GM19397 (cell line): Measurements from ENCODE around the gene SPAG16.

ENCODE experiments used
- ATAC-seq: cut with Tn5 transposase; IDR thresholded peaks from one replicate; pipeline ENCODE4 v1.9.1; 2021; ENCODE audit warnings: mild to moderate bottlenecking, moderate library complexity; ENCODE audit not compliant: unreplicated experiment

The SPAG16 gene

GRCh38 chr2:213789940-213790339 is 505.7 kb downstream of the SPAG16 start:
- no peak for ATAC-seq

- no peak for ATAC-seq
Observed at GRCh38 chr2:213792045-213792444, 507.8 kb downstream of the SPAG16 start.

GRCh38 chr2:213806125-213806726 is 522.0 kb downstream of the SPAG16 start:
- no peak for ATAC-seq

DNA sequence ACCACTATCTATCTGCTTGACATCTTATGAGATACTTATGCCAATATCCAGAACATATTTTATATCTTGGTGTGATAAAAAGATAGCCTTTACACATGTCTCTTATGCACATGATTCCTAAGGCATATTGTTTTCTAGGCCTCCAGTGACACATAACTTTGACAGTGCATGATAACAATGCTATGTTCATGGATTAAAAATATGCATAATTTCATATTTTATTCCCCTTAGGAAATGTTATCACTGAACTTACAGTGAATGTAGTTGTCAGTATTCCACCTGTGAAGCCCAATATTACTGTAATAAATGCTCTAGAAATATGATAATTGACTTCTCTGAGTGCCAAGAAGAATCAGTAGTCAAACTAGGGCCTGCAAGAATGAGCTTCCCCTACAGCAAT is 532.3 kb downstream of the SPAG16 start:
- no peak for ATAC-seq

- no peak for ATAC-seq
Observed at GRCh38 chr2:213818436-213818835, 534.2 kb downstream of the SPAG16 start.

- no peak for ATAC-seq
Observed at GRCh38 chr2:213834331-213834730, 550.1 kb downstream of the SPAG16 start.

DNA sequence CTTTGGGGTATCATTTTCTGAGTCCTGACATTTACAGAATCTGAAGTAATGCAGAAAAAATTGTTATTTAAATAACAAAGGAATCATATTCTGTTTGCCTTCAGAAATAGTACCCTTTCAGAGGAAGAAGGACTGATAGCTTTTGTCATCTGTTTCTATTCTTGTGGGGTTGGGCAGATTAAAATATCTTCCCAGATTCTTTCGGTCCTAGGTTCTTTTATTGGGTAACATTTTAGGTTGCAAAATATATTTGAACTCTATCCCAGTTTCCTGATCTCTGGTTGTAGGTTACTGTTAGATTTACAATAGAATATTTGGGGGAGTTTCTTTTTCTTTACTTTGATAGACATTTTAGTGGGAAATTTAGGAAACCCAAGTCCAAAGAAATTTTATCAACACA is 550.5 kb downstream of the SPAG16 start:
- no peak for ATAC-seq

DNA sequence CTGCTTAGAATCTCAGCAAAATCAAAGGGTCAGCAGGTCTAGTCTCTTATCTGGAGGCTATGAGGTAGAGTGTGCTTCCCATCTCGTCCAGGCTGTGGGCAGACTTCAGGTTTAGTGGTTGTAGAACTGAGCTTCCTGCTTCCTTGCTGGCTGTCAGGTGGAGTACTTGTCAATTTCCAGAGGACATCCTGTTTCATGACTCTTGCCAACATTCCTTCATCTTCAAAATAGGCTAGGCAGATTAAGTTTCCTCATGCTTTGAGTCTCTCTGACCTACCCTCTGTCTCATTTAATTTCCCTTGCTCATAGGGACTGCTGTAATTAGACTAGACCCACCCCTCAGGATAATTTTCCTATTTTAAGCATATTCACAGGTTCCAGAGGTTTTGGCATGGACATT is 562.6 kb downstream of the SPAG16 start:
- ATAC-seq, result no peak

DNA sequence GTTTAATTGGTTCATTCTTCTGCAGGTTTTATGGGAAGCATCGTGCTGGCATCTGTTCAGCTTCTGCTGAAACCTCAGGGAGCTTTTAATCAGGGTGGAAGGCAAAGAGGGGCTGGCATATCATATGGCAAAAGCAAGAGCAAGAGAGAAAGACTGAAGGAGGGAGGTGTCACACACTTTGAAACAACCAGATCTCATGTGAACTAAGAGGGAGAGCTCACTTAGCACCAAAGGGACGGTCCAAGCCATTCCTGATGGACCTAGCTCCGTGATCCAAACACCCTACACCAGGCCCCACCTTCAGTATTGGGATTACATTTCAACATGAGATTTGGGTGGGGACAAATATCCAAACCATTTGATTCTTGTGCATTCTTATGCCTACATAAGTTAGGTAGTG is 563.1 kb downstream of the SPAG16 start:
- no peak for ATAC-seq

DNA sequence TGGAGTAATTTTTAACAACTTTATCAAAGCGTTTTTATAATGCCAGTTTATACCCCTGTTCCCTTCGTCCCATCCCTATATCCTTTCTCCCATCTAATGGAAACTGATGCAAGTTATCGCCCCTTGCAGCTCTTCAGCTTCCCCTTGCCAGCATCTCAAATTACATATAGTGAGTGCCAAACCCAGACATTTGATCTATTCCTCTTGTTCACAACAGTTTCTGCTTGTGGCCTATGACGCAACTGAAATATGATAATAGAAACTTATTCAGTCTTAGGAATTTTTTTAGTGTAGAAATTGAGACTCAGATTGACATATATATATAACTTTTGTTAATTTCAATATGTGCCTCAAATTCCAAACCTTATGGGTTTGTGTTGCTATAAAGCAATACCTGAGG is 564.4 kb downstream of the SPAG16 start:
- ATAC-seq, result no peak

- no peak for ATAC-seq
Observed at GRCh38 chr2:213861638-213862037, 577.4 kb downstream of the SPAG16 start.

DNA sequence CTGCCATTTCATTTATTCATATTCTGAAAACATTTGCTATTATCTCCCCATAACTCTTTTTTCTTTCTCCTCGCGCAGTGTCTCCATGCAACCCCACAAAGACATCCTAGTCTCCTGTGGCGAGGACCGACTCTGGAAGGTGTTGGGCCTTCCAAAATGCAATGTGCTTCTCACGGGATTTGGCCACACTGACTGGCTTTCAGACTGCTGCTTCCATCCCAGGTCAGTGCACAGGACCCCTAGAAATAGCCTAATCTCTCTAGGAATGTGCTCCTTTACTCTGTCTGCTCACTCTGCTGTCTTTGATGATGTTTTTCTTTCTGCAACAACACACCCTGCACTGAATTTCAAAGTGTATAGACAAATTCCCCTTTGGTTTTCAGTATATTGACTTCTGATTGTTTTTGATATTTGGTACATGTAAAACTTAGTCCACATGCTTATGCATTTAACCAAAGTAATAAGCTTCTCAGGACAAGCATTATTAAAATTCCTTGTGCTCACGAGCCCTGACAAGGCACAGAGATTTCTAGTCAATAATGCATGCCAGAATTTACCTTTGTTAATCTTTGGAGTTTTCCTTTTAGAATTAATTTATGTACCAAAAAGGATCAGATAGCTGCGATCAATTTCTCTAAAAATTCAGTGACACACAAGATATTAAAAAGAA is 578.3 kb downstream of the SPAG16 start:
- ATAC-seq, result no peak

- ATAC-seq, result no peak
Observed at GRCh38 chr2:213863541-213863940, 579.3 kb downstream of the SPAG16 start.

DNA sequence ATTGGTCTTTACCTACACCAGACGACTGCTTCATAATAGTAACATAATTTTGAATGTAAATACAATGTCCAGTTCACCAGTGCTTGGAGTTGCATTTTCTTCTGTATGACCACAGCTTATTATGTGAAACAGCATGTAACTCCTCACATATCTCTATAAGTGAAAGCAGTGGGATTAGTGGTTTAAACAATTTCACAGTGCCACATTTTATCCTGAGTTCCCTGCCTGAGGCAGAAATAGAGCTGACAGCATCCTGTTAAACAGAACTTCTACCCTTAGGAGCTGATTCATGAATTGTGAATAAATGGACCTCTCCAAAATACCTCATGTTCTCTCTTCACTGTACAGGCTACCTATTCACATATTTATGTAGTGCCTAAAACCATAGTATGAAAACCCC is 584.3 kb downstream of the SPAG16 start:
- ATAC-seq, result no peak

DNA sequence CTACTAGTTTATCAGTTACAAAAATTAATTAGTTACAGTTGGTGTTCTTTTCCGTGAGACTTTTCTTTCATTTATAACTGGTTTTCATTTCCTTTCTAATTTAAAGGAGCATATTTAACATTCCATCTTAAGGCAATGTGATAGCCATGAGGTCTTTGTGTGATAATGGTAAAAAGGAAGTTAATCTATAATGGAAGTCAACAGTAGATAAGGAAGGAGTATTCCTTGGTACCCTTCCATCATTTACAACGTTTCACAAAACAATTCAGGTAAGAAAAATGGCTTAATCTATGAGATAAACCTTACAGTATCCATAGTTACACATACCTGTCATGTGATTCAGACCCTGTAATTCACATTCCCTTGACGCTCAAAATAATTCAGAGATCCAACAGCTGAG is 601.2 kb downstream of the SPAG16 start:
- ATAC-seq, result no peak

- no peak for ATAC-seq
Observed at GRCh38 chr2:213914510-213914909, 630.2 kb downstream of the SPAG16 start.

GRCh38 chr2:213920014-213920413 is 635.8 kb downstream of the SPAG16 start:
- ATAC-seq, result no peak

- no peak for ATAC-seq
Observed at GRCh38 chr2:213923543-213923942, 639.3 kb downstream of the SPAG16 start.

DNA sequence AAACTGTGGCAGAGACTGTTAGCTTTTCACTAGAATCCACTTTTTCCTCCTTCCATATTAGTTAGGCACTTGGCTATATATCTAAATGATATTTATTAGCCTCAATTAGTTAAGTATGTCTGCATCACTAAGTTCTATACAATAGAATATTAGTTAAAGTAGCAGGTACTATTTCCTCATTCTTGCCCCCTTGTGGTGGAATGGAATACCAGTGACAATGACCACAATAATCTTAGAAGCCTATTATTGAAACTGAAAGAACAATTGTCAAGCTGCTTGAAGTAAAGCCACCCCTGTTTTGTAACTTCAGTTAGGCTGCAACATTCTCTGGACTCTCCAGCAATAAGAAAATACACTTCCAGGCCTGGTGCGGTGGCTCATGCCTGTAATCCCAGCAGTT is 650.3 kb downstream of the SPAG16 start:
- peak; percentile 94 for ATAC-seq

DNA sequence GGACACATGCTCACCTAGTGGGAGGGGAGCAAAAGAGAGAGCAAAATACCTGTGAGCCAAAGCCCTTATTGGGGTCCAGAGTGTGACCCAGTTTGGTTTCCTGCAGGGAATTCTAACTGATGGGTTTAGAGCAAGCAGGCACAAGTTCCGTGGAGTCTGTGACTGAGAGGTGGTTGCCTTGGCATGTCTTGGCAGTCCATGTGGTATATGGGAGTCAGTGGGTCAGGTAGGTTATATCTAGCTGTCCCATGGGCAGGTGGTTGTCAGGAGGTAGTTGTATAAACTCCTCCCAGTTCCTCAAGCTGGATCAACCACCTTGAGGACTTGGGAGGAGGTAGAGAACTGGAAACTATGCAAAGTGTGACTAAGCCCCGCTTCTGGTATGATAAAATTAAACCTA is 673.8 kb downstream of the SPAG16 start:
- ATAC-seq, result no peak

GRCh38 chr2:213959589-213959988 is 675.3 kb downstream of the SPAG16 start:
- ATAC-seq, result no peak

- no peak for ATAC-seq
Observed at GRCh38 chr2:213971536-213971935, 687.3 kb downstream of the SPAG16 start.

- no peak for ATAC-seq
Observed at GRCh38 chr2:213980883-213981282, 696.6 kb downstream of the SPAG16 start.
